ENCODE results near the gene LHX6.

DNA sequence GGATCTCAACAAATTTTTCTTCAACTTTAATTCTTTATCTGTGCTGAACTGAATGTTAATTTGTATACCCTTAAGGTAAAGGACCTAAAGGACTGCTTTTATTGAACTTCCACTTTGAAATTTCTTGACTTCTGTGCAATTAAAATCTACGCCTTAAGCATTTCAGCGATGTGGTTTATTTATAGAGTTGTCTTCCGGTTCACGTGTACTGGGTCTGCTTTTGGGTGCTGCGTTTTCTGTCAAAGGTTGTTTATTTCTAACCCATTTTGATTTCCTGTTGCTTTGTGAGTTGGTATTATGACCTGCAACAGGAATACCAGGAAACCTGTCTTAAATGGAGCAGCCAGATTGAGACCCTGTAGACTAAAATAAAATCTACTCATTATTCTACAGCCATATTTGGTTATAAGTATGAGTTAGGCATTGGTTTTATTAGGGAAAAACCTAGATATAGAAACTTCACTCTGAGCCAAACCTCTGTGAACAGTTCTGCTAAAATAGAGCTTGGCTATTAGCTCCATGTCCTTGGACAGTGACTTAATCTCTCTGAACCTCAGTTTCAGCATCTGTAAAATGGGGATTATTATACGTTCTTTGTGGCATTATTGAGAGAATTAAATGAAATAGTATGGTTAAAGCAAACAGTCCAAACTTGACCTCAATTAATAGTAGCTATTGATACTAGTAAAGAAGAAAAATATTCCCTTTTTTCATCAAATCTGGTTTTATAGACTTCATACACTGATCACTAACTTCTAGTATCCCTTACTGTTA lies 39.5 kb upstream of the LHX6 start:
- TF ChIP-seq POLR2AphosphoS5 (IDR thresholded peaks at IDR 0.05; ENCODE audit: low read depth) (no peak), SPI1 (IDR thresholded peaks at IDR 0.05; ENCODE audit: borderline replicate concordance, low read depth) (no peak), GABPA (IDR thresholded peaks at IDR 0.05; ENCODE audit: low read depth) (no peak)
- TF ChIP-seq, protein P1, sequence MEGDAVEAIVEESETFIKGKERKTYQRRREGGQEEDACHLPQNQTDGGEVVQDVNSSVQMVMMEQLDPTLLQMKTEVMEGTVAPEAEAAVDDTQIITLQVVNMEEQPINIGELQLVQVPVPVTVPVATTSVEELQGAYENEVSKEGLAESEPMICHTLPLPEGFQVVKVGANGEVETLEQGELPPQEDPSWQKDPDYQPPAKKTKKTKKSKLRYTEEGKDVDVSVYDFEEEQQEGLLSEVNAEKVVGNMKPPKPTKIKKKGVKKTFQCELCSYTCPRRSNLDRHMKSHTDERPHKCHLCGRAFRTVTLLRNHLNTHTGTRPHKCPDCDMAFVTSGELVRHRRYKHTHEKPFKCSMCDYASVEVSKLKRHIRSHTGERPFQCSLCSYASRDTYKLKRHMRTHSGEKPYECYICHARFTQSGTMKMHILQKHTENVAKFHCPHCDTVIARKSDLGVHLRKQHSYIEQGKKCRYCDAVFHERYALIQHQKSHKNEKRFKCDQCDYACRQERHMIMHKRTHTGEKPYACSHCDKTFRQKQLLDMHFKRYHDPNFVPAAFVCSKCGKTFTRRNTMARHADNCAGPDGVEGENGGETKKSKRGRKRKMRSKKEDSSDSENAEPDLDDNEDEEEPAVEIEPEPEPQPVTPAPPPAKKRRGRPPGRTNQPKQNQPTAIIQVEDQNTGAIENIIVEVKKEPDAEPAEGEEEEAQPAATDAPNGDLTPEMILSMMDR (IDR thresholded peaks at IDR 0.05; ENCODE audit: insufficient read depth, low read length), result no peak
- TF ChIP-seq, protein P2, sequence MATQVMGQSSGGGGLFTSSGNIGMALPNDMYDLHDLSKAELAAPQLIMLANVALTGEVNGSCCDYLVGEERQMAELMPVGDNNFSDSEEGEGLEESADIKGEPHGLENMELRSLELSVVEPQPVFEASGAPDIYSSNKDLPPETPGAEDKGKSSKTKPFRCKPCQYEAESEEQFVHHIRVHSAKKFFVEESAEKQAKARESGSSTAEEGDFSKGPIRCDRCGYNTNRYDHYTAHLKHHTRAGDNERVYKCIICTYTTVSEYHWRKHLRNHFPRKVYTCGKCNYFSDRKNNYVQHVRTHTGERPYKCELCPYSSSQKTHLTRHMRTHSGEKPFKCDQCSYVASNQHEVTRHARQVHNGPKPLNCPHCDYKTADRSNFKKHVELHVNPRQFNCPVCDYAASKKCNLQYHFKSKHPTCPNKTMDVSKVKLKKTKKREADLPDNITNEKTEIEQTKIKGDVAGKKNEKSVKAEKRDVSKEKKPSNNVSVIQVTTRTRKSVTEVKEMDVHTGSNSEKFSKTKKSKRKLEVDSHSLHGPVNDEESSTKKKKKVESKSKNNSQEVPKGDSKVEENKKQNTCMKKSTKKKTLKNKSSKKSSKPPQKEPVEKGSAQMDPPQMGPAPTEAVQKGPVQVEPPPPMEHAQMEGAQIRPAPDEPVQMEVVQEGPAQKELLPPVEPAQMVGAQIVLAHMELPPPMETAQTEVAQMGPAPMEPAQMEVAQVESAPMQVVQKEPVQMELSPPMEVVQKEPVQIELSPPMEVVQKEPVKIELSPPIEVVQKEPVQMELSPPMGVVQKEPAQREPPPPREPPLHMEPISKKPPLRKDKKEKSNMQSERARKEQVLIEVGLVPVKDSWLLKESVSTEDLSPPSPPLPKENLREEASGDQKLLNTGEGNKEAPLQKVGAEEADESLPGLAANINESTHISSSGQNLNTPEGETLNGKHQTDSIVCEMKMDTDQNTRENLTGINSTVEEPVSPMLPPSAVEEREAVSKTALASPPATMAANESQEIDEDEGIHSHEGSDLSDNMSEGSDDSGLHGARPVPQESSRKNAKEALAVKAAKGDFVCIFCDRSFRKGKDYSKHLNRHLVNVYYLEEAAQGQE (IDR thresholded peaks at IDR 0.05; ENCODE audit: insufficient replicate concordance, low read depth), result no peak
